Prostate gland (tissue), 2 donors: ENCODE data around the gene DCT.

ENCODE experiments used
- POLR2A ChIP-seq: fragments of 450-650 bp; IDR thresholded peaks from one replicate; pipeline ENCODE4 v1.6.1; 2016; ENCODE audit warnings: antibody characterized with exemption, mild to moderate bottlenecking
- TF ChIP-seq, protein P1 (sequence below), 4 experiments: fragments of 200-600 bp in 2 of 4; fragments of 450-650 bp in 2 of 4; sonication (generic) in 2 of 4; IDR thresholded peaks; 1 replicate in 3 of 4; 2 replicates in 1 of 4; pipeline ENCODE4 v1.5.1; 2016 to 2019; ENCODE audit warnings: antibody characterized with exemption in 4 of 4, mild to moderate bottlenecking in 2 of 4, moderate library complexity in 2 of 4

- TF ChIP-seq, protein P1, sequence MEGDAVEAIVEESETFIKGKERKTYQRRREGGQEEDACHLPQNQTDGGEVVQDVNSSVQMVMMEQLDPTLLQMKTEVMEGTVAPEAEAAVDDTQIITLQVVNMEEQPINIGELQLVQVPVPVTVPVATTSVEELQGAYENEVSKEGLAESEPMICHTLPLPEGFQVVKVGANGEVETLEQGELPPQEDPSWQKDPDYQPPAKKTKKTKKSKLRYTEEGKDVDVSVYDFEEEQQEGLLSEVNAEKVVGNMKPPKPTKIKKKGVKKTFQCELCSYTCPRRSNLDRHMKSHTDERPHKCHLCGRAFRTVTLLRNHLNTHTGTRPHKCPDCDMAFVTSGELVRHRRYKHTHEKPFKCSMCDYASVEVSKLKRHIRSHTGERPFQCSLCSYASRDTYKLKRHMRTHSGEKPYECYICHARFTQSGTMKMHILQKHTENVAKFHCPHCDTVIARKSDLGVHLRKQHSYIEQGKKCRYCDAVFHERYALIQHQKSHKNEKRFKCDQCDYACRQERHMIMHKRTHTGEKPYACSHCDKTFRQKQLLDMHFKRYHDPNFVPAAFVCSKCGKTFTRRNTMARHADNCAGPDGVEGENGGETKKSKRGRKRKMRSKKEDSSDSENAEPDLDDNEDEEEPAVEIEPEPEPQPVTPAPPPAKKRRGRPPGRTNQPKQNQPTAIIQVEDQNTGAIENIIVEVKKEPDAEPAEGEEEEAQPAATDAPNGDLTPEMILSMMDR (IDR thresholded peaks at IDR 0.05), result no peak
- TF ChIP-seq POLR2A, result no peak
Measured at GRCh38 chr13:94419925-94420305, 59.6 kb downstream of the DCT start.
